NCI-H526 (cell line): ENCODE data around the gene DUSP8.

Source experiments
- DNase-seq, 2 experiments: peaks; one replicate each; lab custom pipeline; 2025; lab: John Stamatoyannopoulos, UW

Gene DUSP8

DNA sequence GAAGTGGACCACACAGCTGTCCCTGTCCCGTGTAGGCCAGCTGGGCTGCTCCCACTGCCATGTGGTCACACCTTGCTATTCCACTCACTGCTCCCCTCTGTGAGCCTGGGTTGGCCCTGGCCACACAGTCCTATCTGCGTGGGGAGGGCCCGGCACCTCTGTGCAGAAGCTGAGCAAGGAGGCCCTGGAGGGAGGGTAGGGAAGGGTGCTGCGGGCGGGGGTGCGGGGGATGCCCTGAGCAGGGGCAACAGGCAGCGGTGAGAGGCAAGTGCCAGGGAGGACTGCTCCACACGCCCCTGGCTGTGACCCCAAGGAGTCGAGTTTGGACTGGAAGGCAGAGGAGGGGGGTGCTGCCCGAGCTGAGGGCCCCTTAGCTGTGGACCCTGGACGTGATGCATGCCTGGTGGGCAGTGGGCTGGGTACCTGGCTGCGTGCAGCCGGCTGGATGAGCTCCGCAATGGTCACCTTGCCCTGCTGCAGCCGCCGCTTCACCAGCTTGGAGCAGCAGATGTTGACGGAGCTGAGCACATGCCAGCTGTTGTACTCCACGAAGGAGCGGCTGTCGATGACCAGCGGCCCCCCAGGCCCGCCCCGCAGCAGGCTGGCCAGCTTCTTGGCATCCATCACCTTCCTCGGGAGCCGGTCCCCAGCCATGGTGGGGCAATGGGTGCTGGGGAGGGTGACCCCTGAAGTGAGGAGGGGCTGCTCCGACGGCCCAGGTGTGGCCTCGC is 6.7 kb downstream of the DUSP8 start:
- no peak for DNase-seq

- no peak for DNase-seq
These were observed 7.4 kb downstream of the DUSP8 start for GRCh38 chr11:1564535-1565172.

GRCh38 chr11:1563697-1564534 is 8.2 kb downstream of the DUSP8 start:
- no peak for DNase-seq

GRCh38 chr11:1563149-1563638 is 8.9 kb downstream of the DUSP8 start:
- DNase-seq: no peak

DNA sequence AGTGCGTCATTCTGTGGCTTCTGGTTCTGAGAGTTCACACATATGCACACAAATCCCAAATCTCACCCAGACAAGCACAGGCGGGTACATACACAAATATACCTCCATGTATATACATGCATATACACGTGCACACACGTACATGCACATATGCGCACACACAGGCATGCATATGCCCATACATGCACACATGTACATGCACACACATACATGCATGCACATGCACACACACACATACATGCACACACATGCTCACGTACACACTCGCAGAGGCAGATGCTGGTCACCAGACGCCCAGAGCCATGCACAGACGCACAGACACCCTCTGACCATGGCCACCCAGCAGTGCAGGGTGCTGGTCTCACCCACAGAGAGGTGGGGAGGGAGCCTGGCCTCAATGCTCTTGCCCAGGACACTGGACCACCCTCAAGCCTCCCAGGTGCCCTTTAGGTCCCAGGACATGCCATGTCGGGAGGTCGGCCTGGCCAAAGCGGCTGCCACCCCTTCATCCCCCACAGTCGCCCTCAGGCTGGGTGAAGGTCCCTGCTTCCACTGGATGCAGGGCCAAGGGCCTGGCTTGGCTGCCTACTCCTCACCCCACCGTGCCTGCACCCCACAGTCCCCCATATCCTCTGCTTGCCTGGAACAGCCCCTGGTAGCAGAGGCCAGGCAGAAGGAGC is 9.5 kb downstream of the DUSP8 start:
- no peak for DNase-seq

GRCh38 chr11:1561955-1562354 is 10.1 kb downstream of the DUSP8 start:
- no peak for DNase-seq

- DNase-seq: no peak
These were observed 10.8 kb downstream of the DUSP8 start for GRCh38 chr11:1561266-1561665.

GRCh38 chr11:1560649-1561251 is 11.3 kb downstream of the DUSP8 start:
- no peak for DNase-seq

- no peak for DNase-seq
These were observed 11.9 kb downstream of the DUSP8 start for GRCh38 chr11:1560002-1560648.

DNA sequence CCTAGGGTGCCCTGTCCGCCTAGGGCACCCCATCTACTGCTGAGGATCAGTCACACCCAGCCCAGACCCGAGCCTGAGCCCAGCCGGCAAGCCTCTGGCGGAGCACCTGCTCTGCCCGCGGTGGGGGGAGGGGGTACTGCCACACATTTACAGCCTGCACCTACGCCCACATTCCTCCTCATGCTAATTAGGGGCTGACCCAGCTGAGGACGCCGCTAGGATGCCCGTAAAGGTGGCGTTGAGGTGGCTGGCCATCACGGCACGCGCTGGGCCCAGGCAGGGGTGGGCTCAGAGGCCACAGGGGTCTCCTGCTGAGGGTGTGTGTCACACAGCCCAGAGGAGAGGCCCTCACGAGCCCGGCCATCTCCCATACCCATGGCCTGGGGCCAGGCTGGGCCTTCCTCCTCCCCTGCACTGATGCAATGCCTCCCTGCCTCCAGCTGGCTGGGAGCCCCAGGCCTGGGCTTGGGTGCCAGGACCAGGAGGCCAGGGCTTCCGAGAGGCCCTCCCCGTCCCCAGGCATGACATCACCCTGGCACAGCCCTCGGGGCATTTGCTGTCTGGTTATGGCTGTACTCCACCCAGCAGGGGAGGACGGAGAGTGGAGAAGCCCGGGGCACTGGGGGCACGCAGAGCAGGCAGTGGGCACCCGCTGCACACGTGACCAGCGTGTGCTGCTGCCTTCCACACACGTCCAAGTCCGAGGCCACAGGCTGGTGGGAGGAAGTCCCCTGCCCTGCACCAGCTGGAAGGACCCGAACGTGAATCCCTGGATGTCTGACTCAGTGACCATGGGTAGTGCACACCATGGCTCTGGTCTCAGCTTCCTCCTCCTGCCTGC is 12.7 kb downstream of the DUSP8 start:
- peak; percentile 50 to 87 for DNase-seq

- DNase-seq: no peak
These were observed 13.3 kb downstream of the DUSP8 start for GRCh38 chr11:1558775-1559110.

DNA sequence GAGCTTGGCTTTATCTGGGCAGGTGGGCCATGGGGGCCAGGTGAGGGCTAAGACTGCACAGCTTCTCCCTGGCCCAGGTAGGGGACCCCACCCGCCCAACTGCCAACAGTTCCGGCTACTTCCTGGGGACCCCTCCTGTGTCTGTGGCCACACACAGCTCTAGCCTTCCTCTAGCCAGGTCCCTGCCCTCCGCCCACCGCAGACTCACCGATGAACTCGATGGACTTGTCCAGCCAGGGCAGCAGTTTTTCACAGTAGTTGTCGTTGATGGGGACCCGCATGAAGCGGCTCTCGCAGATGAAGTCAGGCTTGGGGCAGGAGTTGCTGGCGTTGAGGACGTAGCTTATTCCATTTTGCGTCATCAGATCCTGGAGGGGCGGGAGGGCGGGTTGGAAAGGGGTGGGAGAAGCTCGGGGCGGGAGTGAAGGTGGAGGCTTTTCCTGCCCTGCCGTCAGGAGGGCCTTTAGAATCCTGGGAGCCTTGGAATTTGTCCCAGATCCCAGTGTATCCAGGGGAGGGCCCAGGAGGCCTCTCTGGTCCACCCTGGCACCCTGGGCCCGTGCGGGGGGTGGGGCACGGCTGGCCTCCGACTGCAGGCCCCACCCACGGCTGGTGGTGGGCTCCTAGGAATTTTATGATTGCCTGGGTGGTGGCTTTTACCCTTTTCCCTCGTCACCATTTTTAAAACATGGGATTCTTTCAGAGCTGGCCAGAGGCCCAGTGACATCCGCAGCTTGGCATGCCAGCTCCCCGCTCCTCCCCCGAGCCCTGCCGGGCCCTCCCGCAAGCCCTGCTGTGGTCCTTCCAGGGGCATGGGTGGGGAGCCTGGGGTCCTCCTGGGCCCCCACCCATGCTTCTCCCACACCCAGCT is 13.9 kb downstream of the DUSP8 start:
- no peak for DNase-seq

DNA sequence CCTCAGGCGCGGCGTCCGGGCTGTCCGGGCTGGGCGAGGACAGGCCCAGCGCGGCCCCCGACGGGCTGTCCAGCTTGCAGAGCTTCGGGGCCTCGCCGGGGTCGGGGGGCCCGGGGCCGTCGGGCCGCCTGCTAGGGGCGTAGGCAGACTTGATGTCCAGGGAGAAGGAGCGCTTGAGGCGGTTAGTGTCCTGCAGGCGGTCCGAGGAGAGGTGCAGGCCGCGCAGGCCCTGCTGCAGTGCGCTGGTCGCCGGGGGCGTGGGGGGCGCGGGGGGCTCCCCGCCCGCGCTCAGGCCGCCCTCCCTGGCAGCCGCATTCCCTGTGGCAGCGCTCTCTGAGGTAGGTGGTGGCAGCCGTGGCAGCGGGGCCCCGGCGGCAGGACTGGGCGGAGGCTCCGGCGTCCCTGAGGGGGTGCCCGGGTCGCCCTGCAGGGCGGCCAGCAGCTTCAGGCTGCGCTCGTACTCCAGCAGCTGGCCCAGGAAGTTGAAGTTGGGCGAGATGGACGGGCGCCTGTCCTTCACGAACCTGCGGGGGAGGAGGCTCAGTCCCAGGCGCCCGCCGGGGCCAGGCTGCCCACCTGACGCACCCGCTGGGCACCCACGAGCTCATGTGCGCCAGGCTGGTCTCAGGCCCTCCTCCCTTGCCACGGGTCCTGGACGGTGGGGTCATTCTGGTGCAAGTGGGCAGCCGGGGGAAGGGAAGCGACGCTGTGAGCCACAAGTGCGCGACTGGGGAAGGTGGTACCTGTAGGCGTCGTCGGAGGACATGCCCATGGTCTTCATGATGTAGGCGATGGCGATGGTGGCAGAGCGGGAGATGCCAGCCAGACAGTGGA is 14.8 kb downstream of the DUSP8 start:
- no peak for DNase-seq

DNA sequence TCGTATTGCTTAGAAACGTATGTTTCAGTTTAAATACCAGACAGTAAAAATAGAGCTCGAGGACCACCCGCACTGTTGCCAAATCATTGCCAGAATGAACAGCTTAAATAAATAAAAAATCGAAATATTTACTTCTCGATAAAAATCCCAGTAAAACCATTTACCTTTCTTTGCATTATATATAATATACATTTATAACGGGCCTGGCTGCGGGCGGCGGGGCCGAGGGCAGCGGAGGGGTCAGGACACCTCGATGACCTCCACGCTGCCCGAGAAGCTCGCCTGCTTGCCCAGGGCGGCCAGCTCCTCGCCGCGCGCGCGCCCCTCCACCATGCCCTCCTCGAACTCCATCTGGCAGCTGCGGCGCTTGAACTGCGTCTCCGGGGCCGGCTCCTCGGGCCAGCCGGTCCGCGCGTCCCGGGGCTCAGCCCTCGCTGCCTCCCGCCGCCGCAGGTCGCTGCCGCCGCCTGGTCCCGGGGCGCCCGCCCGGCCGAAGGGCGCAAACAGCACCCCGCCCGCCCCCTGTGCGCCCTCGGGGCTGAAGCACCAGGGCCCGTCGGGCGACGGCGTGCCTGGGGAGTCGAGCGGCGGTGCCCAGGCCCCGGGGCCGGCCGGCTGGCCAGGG is 15.7 kb downstream of the DUSP8 start:
- DNase-seq: no peak

- no peak for DNase-seq
These were observed 16.3 kb downstream of the DUSP8 start for GRCh38 chr11:1555713-1556153.

GRCh38 chr11:1554981-1555712 is 16.9 kb downstream of the DUSP8 start:
- DNase-seq: no peak
